ENCODE measurements around the gene TGFB1I1. TPM values are rescaled to one million over a fixed set of nuclear protein-coding genes. Genes with fewer than 3 reads are reported as not detected.

TGFB1I1 gene
- total and polyA plus RNA-seq, 2 experiments from 2014 or later = 4.1 to 4.2 TPM

DNA sequence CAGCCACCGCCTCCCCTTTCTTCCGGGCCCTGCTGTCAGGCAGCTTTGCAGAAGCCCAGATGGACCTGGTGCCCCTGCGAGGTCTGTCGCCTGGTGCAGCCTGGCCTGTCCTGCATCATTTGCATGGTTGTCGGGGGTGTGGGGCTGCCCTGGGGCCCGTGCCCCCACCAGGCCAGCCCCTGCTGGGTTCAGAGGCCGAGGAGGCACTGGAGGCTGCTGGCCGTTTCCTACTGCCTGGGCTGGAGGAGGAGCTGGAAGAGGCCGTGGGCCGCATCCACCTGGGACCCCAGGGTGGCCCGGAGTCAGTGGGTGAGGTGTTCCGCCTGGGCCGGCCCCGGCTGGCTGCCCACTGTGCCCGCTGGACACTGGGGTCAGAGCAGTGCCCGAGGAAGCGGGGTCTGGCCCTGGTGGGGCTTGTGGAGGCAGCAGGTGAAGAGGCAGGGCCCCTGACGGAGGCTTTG is 5.5 kb upstream of the TGFB1I1 start:
- Histone ChIP-seq H3K9me2 (ENCODE audit: insufficient read depth) (no peaks in the 10 kb centered on the region), H3K27me3 (ENCODE audit: insufficient read depth) (peaks cover 10% of the 10 kb centered on the region), H3K4me1 (ENCODE audit: insufficient read depth) (peaks cover 5% of the 10 kb centered on the region; the same call in 1 of the 2 replicates), H4K20me1 (replicated peaks; ENCODE audit: insufficient read depth) (no peaks in the 10 kb centered on the region; the same call in 1 of the 2 replicates), H3K79me2 (replicated peaks; ENCODE audit: insufficient read depth) (no peaks in the 10 kb centered on the region), H3K4me2 (no peak overlapping the region), H3K27ac (ENCODE audit: low read depth) (no peak overlapping the region), H3K36me3 (ENCODE audit: insufficient read depth) (no peaks in the 10 kb centered on the region; the same call in 1 of the 2 replicates), H3K4me3 (no peak overlapping the region), H3F3A (replicated peaks; ENCODE audit: low read depth) (no peaks in the 10 kb centered on the region), H2AFZ (no peak overlapping the region)
- DNase-seq (ENCODE audit: low spot score) (no peak), ATAC-seq (no peak)
- peaks cover 7% of the 10 kb centered on the region for H3K27me3 Mint-ChIP-seq (ENCODE audit: insufficient read depth, low read depth, poor library complexity)
- TF ChIP-seq JUNB (IDR thresholded peaks at IDR 0.05; ENCODE audit: unreplicated experiment) = no peak
- TF ChIP-seq NANOG (IDR thresholded peaks at IDR 0.05; ENCODE audit: borderline replicate concordance) = no peak
- TF ChIP-seq, protein P1, sequence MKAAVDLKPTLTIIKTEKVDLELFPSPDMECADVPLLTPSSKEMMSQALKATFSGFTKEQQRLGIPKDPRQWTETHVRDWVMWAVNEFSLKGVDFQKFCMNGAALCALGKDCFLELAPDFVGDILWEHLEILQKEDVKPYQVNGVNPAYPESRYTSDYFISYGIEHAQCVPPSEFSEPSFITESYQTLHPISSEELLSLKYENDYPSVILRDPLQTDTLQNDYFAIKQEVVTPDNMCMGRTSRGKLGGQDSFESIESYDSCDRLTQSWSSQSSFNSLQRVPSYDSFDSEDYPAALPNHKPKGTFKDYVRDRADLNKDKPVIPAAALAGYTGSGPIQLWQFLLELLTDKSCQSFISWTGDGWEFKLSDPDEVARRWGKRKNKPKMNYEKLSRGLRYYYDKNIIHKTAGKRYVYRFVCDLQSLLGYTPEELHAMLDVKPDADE (IDR thresholded peaks at IDR 0.05) = no peak
- TF ChIP-seq ZNF331 (CRISPR knock-in tag; IDR thresholded peaks at IDR 0.05; ENCODE audit: low read depth) = no peak
- no peak for TF ChIP-seq EZH2 (IDR thresholded peaks at IDR 0.05; ENCODE audit: low read depth, unreplicated experiment)
- TF ChIP-seq, protein P2, sequence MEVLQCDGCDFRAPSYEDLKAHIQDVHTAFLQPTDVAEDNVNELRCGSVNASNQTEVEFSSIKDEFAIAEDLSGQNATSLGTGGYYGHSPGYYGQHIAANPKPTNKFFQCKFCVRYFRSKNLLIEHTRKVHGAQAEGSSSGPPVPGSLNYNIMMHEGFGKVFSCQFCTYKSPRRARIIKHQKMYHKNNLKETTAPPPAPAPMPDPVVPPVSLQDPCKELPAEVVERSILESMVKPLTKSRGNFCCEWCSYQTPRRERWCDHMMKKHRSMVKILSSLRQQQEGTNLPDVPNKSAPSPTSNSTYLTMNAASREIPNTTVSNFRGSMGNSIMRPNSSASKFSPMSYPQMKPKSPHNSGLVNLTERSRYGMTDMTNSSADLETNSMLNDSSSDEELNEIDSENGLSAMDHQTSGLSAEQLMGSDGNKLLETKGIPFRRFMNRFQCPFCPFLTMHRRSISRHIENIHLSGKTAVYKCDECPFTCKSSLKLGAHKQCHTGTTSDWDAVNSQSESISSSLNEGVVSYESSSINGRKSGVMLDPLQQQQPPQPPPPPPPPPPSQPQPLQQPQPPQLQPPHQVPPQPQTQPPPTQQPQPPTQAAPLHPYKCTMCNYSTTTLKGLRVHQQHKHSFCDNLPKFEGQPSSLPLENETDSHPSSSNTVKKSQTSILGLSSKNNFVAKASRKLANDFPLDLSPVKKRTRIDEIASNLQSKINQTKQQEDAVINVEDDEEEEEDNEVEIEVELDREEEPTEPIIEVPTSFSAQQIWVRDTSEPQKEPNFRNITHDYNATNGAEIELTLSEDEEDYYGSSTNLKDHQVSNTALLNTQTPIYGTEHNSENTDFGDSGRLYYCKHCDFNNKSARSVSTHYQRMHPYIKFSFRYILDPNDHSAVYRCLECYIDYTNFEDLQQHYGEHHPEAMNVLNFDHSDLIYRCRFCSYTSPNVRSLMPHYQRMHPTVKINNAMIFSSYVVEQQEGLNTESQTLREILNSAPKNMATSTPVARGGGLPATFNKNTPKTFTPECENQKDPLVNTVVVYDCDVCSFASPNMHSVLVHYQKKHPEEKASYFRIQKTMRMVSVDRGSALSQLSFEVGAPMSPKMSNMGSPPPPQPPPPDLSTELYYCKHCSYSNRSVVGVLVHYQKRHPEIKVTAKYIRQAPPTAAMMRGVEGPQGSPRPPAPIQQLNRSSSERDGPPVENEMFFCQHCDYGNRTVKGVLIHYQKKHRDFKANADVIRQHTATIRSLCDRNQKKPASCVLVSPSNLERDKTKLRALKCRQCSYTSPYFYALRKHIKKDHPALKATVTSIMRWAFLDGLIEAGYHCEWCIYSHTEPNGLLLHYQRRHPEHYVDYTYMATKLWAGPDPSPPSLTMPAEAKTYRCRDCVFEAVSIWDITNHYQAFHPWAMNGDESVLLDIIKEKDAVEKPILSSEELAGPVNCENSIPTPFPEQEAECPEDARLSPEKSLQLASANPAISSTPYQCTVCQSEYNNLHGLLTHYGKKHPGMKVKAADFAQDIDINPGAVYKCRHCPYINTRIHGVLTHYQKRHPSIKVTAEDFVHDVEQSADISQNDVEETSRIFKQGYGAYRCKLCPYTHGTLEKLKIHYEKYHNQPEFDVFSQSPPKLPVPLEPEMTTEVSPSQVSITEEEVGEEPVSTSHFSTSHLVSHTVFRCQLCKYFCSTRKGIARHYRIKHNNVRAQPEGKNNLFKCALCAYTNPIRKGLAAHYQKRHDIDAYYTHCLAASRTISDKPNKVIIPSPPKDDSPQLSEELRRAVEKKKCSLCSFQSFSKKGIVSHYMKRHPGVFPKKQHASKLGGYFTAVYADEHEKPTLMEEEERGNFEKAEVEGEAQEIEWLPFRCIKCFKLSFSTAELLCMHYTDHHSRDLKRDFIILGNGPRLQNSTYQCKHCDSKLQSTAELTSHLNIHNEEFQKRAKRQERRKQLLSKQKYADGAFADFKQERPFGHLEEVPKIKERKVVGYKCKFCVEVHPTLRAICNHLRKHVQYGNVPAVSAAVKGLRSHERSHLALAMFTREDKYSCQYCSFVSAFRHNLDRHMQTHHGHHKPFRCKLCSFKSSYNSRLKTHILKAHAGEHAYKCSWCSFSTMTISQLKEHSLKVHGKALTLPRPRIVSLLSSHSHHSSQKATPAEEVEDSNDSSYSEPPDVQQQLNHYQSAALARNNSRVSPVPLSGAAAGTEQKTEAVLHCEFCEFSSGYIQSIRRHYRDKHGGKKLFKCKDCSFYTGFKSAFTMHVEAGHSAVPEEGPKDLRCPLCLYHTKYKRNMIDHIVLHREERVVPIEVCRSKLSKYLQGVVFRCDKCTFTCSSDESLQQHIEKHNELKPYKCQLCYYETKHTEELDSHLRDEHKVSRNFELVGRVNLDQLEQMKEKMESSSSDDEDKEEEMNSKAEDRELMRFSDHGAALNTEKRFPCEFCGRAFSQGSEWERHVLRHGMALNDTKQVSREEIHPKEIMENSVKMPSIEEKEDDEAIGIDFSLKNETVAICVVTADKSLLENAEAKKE (CRISPR knock-in tag; IDR thresholded peaks at IDR 0.05) = no peak
- H3K4me1 Mint-ChIP-seq = peaks cover 4% of the 10 kb centered on the region
- no peak overlapping the region for H3K27ac Mint-ChIP-seq
- H3K4me3 Mint-ChIP-seq = no peak overlapping the region
- peaks cover 29% of the 10 kb centered on the region for H3K36me3 Mint-ChIP-seq (ENCODE audit: low read depth)
- no peaks in the 10 kb centered on the region; the same call in 2 of the 3 replicates for H3K9me3 Mint-ChIP-seq

Measured in GM23338 (cell line).